ENCODE data around the gene NT5DC4. TPM values are rescaled to one million over a fixed set of nuclear protein-coding genes. Genes with fewer than 3 reads are reported as not detected.
A peak's percentile ranks its signal among the peaks of the same experiment; 100 is the strongest.

The NT5DC4 gene
- total RNA-seq, 1 donor from 2014 or later, result not detected

DNA sequence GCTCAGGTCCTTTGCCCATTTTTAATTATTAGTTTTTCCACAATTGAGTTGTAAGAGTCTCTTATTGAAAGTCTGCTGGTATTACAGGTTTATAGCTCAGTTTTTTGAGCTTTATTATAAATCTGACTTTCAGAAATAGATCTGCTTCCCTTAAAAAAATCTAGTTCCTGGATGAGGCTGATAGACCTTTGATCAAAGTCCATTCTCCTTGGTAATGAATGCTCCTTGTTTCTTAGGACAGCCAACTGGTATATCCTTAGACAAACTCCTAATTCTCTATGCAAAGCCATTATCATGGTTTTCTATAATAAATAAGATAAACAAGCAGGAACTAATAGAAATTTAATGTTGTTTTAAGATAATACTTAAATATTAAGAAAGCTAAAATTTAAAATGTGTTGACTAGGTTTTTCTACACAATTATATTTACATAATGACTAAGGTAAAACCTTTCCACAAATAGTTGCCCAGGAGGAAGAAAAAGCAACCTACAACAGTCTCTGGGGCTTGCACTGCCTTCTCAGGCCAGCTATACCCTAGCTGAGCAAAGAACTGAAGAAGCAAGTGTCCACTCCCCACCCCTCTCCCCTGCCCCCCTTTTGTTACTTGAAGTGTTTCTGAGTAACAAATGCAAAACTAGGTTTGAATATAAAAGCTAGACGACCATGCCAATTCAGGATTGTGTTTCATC lies 16.9 kb downstream of the NT5DC4 start:
- Mint-ChIP-seq H3K36me3 (peaks cover 16% of the 10 kb centered on the region), H3K27me3 (ENCODE audit: low read depth) (no peaks in the 10 kb centered on the region), H3K27ac (no peak overlapping the region), H3K4me3 (no peak overlapping the region), H3K9me3 (no peaks in the 10 kb centered on the region), H3K4me1 (peaks cover 12% of the 10 kb centered on the region)
- TF ChIP-seq, protein P1, sequence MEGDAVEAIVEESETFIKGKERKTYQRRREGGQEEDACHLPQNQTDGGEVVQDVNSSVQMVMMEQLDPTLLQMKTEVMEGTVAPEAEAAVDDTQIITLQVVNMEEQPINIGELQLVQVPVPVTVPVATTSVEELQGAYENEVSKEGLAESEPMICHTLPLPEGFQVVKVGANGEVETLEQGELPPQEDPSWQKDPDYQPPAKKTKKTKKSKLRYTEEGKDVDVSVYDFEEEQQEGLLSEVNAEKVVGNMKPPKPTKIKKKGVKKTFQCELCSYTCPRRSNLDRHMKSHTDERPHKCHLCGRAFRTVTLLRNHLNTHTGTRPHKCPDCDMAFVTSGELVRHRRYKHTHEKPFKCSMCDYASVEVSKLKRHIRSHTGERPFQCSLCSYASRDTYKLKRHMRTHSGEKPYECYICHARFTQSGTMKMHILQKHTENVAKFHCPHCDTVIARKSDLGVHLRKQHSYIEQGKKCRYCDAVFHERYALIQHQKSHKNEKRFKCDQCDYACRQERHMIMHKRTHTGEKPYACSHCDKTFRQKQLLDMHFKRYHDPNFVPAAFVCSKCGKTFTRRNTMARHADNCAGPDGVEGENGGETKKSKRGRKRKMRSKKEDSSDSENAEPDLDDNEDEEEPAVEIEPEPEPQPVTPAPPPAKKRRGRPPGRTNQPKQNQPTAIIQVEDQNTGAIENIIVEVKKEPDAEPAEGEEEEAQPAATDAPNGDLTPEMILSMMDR (IDR thresholded peaks at IDR 0.05; ENCODE audit: unreplicated experiment), result no peak
- no peak for DNase-seq (ENCODE audit: low spot score in 2 of 2, unreplicated experiment in 2 of 2)

DNA sequence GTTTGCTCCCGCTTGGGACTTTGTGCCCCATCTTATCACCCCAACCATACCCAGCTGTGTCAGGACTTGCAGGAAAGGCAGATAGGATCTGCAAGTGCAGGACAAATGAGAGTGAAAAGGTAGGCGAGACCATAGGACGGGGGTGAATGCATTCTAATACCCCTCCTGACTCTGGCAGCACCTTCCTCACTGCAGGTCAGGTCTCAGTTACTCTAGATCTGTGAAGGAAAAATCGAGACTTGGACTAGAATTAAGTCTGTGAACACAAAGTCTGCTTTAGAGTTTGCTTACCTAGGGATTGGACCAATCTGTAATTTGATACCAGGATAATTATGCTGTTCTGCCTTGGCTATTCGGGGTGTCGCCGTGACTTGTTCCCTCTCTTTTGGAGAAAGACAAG lies 19.7 kb downstream of the NT5DC4 start:
- peaks cover 21% of the 10 kb centered on the region for H3K36me3 Mint-ChIP-seq
- H3K9me3 Mint-ChIP-seq, result no peaks in the 10 kb centered on the region

DNA sequence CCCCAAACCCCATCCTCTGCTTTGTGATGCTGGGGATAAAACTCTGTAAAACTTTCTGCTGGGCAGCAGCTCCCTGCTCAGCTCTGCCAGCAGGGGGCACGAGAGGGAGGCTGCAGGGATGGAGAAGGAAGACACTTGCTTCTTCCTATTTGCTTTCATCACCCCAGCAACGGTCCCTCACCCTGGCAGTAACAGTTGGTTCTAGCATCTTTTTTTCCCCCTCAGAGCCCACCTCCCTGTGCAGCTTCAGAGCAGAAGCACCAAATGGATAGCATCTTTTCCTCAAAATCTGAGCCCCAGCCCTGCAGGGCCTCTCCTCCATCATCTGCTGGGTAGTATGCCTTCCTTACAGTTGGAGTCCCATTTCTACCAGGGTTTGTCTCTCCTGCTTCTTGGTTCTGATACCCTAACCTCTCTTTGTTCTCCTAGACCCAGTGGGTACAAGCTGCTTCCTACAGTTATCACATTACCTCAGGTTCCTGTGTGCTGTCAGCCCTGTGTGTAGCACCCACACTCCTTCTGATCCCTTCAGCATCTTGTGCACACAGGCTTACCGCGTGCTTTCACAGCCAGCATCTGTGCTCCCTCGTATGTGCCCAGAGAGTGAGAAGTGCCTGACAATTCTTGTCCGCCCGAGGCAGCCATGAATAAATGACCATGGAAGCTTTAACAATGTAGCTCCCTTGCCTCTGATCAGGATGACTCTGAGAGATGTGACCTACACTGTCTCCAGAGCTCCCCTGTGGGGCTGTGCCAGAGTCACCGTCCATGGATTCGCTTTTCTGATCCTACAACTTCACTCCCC lies 29.1 kb downstream of the NT5DC4 start:
- H3K27ac Mint-ChIP-seq, result peak overlapping the region; percentile 16
- H3K4me1 Mint-ChIP-seq, result no peaks in the 10 kb centered on the region
- H3K9me3 Mint-ChIP-seq, result no peaks in the 10 kb centered on the region
- peak; percentile 53 to 85 for DNase-seq (ENCODE audit: low spot score in 2 of 2, unreplicated experiment in 2 of 2)
- H3K27me3 Mint-ChIP-seq (ENCODE audit: low read depth), result no peaks in the 10 kb centered on the region
- peaks cover 21% of the 10 kb centered on the region for H3K36me3 Mint-ChIP-seq
- H3K4me3 Mint-ChIP-seq, result no peak overlapping the region
- TF ChIP-seq, protein P1 (IDR thresholded peaks at IDR 0.05; ENCODE audit: unreplicated experiment), result peak; percentile 82

More for the DNA sequence above, 19.7 kb downstream of the NT5DC4 start:
- Mint-ChIP-seq H3K4me1 (peaks cover 7% of the 10 kb centered on the region), H3K27ac (no peak overlapping the region), H3K4me3 (no peak overlapping the region), H3K27me3 (ENCODE audit: low read depth) (no peaks in the 10 kb centered on the region)
- no peak for DNase-seq (ENCODE audit: low spot score in 2 of 2, unreplicated experiment in 2 of 2)
- TF ChIP-seq, protein P1 (IDR thresholded peaks at IDR 0.05; ENCODE audit: unreplicated experiment), result no peak

DNA sequence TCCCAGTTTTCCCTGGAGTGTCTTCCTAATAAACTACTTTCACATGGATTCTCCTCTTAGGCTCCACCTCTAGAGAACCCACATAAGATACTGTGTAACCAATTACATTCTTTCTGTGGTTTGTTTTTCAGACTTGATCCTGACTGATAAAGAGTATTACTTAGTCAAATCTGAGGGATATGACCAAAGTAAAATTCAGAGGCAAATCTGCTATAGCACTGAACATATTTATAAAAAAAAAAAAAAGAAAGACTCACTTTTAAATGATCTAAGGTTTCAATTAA lies 29.7 kb downstream of the NT5DC4 start:
- H3K27ac Mint-ChIP-seq, result no peak overlapping the region
- TF ChIP-seq, protein P1 (IDR thresholded peaks at IDR 0.05; ENCODE audit: unreplicated experiment), result no peak
- H3K27me3 Mint-ChIP-seq (ENCODE audit: low read depth), result no peaks in the 10 kb centered on the region

DNA sequence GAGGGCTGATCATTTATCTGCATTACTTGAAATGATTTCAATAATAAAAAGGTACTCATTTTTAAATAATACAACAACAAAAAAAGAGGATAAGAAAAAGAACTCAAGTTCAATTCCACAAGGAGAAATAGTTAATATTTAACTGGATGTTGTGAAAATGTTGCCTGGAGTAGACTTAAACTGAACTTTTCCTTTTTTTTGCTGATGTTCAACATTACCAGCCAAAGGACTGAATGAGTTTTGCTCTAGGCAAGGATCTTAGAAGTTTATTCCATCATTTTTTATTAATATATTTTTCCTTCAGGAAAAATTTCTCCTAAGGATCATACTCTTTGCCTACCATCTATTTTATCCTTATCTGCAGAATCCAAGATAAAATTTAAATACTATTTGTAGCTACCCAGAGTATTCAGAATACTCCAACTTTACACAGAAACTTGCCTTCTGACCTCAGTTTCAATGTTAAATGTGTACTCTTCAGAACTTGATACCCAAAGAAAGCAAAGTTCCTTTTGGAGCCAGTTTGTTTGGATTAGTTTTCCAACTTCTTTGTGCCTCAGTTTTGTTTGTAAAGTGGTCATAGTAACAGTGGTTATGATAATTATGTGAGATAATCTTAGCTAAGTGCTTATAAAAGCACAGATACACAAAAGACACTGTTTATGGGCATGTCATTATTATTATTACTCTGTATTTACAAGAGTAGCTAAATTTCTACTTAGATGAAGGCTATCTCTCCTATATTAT lies 30.8 kb downstream of the NT5DC4 start:
- H3K4me3 Mint-ChIP-seq, result no peak overlapping the region
- H3K27me3 Mint-ChIP-seq (ENCODE audit: low read depth), result no peaks in the 10 kb centered on the region
- H3K36me3 Mint-ChIP-seq, result peaks cover 20% of the 10 kb centered on the region
- H3K27ac Mint-ChIP-seq, result no peak overlapping the region
- TF ChIP-seq, protein P1 (IDR thresholded peaks at IDR 0.05; ENCODE audit: unreplicated experiment), result no peak
- no peak for DNase-seq (ENCODE audit: low spot score in 2 of 2, unreplicated experiment in 2 of 2)
- no peaks in the 10 kb centered on the region for H3K4me1 Mint-ChIP-seq
- H3K9me3 Mint-ChIP-seq, result no peaks in the 10 kb centered on the region

More for the DNA sequence above, 29.7 kb downstream of the NT5DC4 start:
- DNase-seq (ENCODE audit: low spot score in 2 of 2, unreplicated experiment in 2 of 2), result no peak
- Mint-ChIP-seq H3K4me1 (no peaks in the 10 kb centered on the region), H3K36me3 (peaks cover 24% of the 10 kb centered on the region), H3K9me3 (no peaks in the 10 kb centered on the region), H3K4me3 (no peak overlapping the region)

Measured in mesothelial cell of epicardium (in vitro differentiated cells).